Fibroblast of mammary gland (primary cell): ENCODE measurements around the gene CCDC138.

Experiments used
- DNase-seq: peaks from one replicate; pipeline ENCODE4 v3.0.0-alpha.2; 2010; ENCODE audit warnings: low read depth
- H3K4me3 ChIP-seq: 2 replicates; pipeline ENCODE4 v1.5.1; 2011; ENCODE audit warnings: low read depth, mild to moderate bottlenecking, low read length, moderate library complexity; ENCODE audit not compliant: control insufficient read depth
- TF ChIP-seq, protein P1 (sequence below): conservative IDR thresholded peaks from 2 replicates; pipeline ENCODE4 v1.5.1; 2011; ENCODE audit warnings: low read depth, low read length, inconsistent platforms; ENCODE audit not compliant: control insufficient read depth, insufficient read depth

The CCDC138 gene

DNA sequence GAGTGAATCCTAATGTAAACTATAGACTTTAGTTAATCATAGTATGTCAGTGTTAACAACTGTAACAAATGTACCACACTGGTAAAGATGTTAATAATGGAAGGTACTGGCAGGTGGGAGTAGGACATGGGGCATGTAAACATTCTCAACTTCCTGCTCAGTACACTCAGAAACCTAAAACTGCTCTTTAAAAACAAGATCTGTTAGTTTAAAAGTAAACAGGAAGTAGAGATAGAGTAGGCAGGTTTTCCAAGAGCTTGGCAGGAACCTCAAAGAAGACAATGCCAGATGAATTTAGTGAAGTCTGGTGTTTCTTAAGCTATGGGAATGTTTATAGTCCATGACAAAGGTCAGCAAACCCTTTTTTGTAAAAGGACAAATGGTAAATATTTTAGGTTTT, 46.6 kb downstream of the CCDC138 start:
- H3K4me3 ChIP-seq, result no peak overlapping the region
- DNase-seq, result no peak
- TF ChIP-seq, protein P1, sequence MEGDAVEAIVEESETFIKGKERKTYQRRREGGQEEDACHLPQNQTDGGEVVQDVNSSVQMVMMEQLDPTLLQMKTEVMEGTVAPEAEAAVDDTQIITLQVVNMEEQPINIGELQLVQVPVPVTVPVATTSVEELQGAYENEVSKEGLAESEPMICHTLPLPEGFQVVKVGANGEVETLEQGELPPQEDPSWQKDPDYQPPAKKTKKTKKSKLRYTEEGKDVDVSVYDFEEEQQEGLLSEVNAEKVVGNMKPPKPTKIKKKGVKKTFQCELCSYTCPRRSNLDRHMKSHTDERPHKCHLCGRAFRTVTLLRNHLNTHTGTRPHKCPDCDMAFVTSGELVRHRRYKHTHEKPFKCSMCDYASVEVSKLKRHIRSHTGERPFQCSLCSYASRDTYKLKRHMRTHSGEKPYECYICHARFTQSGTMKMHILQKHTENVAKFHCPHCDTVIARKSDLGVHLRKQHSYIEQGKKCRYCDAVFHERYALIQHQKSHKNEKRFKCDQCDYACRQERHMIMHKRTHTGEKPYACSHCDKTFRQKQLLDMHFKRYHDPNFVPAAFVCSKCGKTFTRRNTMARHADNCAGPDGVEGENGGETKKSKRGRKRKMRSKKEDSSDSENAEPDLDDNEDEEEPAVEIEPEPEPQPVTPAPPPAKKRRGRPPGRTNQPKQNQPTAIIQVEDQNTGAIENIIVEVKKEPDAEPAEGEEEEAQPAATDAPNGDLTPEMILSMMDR, result no peak

DNA sequence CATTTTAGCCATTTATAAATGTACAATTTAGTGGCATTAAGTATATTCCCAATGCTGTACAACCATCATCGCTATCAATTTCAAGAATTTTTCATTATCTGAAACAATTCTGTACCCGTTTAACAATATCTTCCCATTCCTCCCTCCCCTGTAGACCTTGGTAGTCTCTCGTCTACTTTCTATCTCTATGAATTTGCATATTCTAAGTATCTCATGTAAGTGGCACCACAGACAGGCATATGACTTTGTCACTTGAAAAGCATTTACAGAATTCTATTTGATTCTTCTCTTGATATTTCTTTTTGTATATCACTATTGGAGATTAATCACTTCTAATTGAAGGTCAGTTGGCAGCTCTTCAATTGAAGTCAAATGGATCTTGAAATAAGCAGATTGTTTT, 48.0 kb downstream of the CCDC138 start:
- TF ChIP-seq, protein P1, result no peak
- H3K4me3 ChIP-seq, result no peak overlapping the region
- DNase-seq, result no peak

DNA sequence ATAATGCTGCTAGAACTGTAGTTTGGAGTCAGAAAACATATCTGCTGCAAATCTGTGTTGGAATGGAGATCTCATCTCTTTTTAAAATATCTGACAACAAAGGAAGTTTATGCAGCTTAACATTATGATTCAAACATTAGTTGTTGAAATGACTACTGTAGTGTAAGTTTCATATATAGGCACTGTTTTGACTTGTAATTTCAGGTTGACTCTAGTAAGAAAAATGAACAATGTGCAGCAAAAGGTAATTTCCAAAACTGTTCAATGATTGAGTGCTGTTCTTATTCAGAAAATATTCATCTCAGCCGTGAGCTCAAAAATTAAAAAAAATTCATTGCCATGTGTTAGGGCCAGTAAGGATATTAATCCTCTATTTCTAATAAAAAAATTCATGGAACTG, 48.5 kb downstream of the CCDC138 start:
- TF ChIP-seq, protein P1, result no peak
- DNase-seq, result no peak
- H3K4me3 ChIP-seq, result no peak overlapping the region

DNA sequence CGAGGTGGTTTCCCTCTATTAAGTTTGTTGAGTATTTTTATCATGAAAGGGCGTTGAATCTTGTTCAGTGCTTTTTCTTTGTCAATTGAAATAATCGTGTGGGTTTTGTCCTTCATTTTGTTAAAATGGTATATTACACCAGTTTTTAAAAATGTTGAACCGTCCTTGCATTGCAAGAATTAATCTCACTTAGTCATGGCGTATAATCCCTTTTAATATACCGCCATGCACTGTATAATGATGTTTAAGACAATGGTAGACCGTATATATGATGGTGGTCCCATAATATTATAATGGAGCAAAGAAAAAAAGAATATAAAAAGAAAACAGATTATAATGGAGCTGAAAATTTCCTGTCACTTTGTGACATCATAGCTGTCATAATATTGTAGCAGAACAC, 50.6 kb downstream of the CCDC138 start:
- TF ChIP-seq, protein P1, result no peak
- H3K4me3 ChIP-seq, result no peak overlapping the region
- DNase-seq, result no peak

DNA sequence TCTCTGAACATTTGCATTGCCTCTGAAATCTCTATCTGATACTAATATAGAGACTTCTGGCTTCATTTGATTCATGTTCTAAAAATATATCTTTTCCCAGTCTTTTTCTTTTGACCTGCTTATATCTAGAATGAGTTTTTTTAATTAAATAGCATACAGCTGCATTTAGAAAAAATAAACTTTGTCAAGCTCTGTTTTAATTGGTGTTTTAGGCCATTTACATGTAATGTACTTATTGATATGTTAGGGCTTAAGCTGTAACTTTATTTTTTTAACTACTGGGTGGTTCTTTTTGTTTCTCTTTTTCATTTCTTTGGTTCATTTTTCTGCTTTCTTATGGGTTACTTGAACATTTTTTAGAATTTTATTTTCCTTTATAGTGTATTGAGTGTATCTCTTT, 54.9 kb downstream of the CCDC138 start:
- TF ChIP-seq, protein P1, result no peak
- no peak for DNase-seq
- H3K4me3 ChIP-seq, result no peak overlapping the region

DNA sequence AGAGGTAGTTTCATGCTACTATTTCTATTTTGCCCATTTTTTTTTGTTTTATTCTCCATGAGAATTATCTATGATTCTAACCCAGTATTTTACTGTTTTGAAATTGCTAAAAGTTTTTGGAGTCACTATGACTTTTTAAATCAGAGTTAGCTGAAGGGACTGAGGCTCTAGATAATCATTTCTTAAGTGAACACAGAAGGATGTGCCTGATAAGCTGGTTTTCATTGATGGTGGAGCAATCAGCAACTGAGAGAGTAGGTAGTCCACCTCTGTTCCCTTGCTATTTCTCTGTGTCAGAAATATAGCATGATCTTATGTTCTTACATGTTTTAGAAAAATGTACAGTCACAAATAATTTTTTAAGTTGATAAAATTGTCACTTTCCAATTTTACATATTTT, 59.4 kb downstream of the CCDC138 start:
- TF ChIP-seq, protein P1, result no peak

DNA sequence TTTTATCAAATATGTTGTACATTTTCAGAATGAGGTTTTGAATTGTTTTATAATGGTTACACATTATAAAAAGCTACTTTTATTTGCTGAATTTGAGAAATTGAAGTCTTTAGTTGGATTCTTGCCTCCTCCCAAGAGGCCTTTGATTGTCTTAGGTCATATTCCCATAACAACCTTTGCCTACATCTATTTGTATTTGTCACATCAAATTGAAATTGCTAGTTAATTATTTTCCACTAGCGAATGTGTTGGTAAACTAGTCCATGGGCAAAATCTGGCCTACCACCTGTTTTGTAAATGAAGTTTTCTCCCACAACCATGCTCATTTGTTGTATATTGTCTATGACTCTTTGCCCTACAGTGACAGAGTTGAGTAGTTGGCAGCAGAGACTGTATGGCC, 60.4 kb downstream of the CCDC138 start:
- TF ChIP-seq, protein P1, result no peak
- no peak for DNase-seq
- no peak overlapping the region for H3K4me3 ChIP-seq

More for the DNA sequence above, 59.4 kb downstream of the CCDC138 start:
- DNase-seq, result no peak
- H3K4me3 ChIP-seq, result no peak overlapping the region
